ENCODE results near the gene ICE2.

ICE2 gene, protein sequence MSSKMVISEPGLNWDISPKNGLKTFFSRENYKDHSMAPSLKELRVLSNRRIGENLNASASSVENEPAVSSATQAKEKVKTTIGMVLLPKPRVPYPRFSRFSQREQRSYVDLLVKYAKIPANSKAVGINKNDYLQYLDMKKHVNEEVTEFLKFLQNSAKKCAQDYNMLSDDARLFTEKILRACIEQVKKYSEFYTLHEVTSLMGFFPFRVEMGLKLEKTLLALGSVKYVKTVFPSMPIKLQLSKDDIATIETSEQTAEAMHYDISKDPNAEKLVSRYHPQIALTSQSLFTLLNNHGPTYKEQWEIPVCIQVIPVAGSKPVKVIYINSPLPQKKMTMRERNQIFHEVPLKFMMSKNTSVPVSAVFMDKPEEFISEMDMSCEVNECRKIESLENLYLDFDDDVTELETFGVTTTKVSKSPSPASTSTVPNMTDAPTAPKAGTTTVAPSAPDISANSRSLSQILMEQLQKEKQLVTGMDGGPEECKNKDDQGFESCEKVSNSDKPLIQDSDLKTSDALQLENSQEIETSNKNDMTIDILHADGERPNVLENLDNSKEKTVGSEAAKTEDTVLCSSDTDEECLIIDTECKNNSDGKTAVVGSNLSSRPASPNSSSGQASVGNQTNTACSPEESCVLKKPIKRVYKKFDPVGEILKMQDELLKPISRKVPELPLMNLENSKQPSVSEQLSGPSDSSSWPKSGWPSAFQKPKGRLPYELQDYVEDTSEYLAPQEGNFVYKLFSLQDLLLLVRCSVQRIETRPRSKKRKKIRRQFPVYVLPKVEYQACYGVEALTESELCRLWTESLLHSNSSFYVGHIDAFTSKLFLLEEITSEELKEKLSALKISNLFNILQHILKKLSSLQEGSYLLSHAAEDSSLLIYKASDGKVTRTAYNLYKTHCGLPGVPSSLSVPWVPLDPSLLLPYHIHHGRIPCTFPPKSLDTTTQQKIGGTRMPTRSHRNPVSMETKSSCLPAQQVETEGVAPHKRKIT

DNA sequence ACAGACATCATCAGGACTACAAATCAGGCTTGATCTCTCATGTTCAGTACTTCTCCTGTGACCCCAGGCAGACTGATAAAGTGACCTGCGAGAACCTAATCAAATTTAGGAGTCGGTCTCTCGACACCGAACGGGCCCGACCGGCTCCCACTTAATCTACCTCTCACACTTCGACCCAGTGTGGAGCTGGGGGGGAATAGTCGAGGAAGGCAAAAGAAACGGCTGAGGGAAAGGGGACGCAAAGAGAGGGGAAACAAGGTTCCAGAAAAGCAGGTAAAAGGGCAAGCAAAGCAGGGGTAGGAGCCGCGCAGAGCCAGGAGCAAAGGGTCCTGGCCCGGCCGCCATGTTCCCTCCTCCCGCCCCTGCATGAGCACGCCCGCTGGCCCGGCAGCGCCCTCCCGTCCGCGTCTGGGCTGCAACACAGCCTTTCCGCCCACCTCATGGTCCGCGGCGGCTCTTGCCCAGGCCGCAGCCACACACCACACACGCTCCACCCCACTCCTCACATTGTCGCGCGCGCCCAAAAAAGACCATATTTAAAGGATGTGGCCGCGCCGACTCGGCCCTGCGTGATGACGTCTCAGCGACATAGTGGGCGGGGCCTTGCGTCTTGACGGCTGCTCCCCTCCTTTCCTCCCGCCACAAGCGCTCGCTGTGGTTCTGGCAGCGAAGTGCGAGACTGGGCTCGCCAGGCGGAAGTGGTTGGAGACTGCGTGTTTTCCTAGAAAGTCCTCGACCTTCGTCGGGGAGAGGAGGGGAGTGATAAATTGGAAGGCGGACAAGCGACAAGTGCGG, at the start of gene ICE2:
ICE2 (minus strand) TSS at position 577 of the 795 bp plus-strand sequence. CDS start 1,165 bp downstream, outside the sequence.
- TF ChIP-seq, protein P1, sequence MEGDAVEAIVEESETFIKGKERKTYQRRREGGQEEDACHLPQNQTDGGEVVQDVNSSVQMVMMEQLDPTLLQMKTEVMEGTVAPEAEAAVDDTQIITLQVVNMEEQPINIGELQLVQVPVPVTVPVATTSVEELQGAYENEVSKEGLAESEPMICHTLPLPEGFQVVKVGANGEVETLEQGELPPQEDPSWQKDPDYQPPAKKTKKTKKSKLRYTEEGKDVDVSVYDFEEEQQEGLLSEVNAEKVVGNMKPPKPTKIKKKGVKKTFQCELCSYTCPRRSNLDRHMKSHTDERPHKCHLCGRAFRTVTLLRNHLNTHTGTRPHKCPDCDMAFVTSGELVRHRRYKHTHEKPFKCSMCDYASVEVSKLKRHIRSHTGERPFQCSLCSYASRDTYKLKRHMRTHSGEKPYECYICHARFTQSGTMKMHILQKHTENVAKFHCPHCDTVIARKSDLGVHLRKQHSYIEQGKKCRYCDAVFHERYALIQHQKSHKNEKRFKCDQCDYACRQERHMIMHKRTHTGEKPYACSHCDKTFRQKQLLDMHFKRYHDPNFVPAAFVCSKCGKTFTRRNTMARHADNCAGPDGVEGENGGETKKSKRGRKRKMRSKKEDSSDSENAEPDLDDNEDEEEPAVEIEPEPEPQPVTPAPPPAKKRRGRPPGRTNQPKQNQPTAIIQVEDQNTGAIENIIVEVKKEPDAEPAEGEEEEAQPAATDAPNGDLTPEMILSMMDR (IDR thresholded peaks at IDR 0.05; ENCODE audit: insufficient read depth, low read depth, low read length, missing control alignments): no peak
- DNase-seq (ENCODE audit: low read depth): peak; percentile 96
- peak within 1 kb of the TSS; percentile 92 for H3K4me3 ChIP-seq (ENCODE audit: low read depth, low read length)

GRCh38 chr15:60528530-60528929, 49.6 kb upstream of the ICE2 start:
- peak; percentile 64 for DNase-seq (ENCODE audit: low read depth)

DNA sequence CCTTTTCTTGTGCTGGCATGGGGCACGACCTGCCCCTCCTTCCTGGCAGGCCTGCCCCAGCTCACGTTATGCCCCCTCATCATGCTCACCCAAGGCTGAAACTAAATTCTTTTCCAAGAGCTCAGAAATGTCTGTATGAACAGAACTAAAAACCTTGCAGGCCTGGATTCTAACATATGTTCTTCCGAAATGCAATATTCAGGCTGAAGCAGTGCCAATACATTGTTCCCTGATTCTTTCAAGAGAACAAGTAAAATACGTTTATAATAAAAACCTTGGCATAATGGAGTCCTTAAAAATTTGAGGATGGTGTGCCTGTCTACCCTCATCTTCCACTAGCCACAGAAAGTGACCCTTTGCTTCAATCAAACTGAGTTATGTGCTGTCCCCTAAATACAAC, 48.5 kb upstream of the ICE2 start:
- DNase-seq (ENCODE audit: low read depth): no peak
- no peak overlapping the region for H3K4me3 ChIP-seq (ENCODE audit: low read depth, low read length)
- TF ChIP-seq, protein P1 (IDR thresholded peaks at IDR 0.05; ENCODE audit: insufficient read depth, low read depth, low read length, missing control alignments): no peak

More at GRCh38 chr15:60528530-60528929, 49.6 kb upstream of the ICE2 start:
- no peak overlapping the region for H3K4me3 ChIP-seq (ENCODE audit: low read depth, low read length)
- TF ChIP-seq, protein P1 (IDR thresholded peaks at IDR 0.05; ENCODE audit: insufficient read depth, low read depth, low read length, missing control alignments): no peak

DNA sequence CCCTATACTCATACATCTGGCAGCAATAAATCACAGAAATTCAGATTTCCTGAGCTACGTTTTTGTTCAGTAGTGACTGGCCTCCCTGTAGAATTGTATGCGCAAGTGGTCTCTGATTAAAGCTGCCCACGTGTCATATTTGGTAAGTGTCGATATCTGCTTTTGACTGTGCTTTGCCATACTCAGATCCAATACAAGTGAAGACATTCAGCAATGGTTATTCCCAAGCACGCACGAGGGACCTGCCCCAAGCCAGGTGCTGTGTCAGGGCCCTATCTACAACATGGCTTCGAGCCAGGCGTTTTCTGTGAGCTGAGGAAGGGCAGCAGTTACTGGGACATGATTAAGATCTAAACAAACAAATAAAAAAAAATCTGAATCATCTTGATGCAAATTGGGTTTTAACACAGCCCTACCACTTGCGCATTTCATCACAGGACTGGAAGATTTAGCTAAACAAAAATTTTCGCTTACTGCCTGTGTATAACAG, 47.2 kb upstream of the ICE2 start:
- TF ChIP-seq, protein P1 (IDR thresholded peaks at IDR 0.05; ENCODE audit: insufficient read depth, low read depth, low read length, missing control alignments): no peak
- DNase-seq (ENCODE audit: low read depth): no peak
- no peak overlapping the region for H3K4me3 ChIP-seq (ENCODE audit: low read depth, low read length)

DNA sequence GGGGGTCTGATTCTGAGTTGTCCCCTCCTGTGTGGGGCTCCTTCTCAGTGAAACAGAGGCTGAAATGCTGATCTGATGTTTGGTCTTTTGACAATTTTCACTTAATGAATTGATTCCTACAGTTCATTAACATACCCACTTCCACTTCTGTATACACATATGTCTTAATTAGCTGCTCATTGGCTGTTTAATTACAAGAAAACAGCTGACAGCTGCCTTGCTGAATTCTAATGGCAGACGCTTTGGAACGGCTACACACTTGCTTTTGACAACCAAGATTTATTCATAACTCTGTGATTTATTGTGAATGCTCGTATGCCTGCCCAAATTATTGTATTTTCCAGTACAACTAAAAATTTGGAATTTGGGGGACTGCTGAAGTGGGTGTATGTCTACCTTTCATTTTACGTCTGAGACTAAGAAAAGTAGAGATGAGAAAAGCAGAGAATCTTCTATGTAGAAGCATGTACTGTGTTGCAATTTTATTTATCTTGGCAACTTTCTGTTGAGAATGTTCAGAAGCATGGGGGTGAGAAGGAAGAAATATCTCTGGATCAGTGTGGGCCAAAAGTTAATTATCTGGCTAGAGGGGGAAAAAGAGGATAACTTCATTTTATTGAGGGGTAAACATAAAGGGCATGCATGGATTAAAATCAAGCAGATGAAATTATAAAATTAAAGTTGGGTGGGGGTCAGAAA, 46.5 kb upstream of the ICE2 start:
- no peak overlapping the region for H3K4me3 ChIP-seq (ENCODE audit: low read depth, low read length)
- no peak for DNase-seq (ENCODE audit: low read depth)
- TF ChIP-seq, protein P1 (IDR thresholded peaks at IDR 0.05; ENCODE audit: insufficient read depth, low read depth, low read length, missing control alignments): no peak

Data from GM12865 (cell line).